CD14-positive monocyte (primary cell): ENCODE measurements around the gene HDAC4. TPM values are rescaled to one million over a fixed set of nuclear protein-coding genes. Genes with fewer than 3 reads are reported as not detected.

ENCODE experiments used
- DNase-seq, 3 donors: peaks; one replicate each; pipeline ENCODE4 v3.0.0-alpha.2; 2011 to 2022
- H2AFZ ChIP-seq: 2 replicates; pipeline ENCODE4 v1.6.0; 2012; ENCODE audit warnings: mild to moderate bottlenecking, low read depth, low read length, inconsistent platforms; ENCODE audit not compliant: insufficient read depth, poor library complexity, severe bottlenecking
- H3K27ac ChIP-seq, 2 donors: 1 replicate in 1 of 2; 2 replicates in 1 of 2; pipeline ENCODE4 v1.5.1; 2012 to 2013; ENCODE audit warnings: low read length in 2 of 2, control low read depth in 1 of 2, inconsistent platforms in 1 of 2, low read depth in 1 of 2, mild to moderate bottlenecking in 1 of 2
- H3K27me3 ChIP-seq, 2 donors: one replicate each; pipeline versions ENCODE4 v1.6.0 to v1.6.1; 2011 to 2013; ENCODE audit warnings: low read length in 2 of 2; ENCODE audit not compliant: control insufficient read depth in 2 of 2, insufficient read depth in 2 of 2
- H3K36me3 ChIP-seq, 2 donors: replicated peaks in 1 of 2; 1 replicate in 1 of 2; 2 replicates in 1 of 2; pipeline versions ENCODE4 v1.5.1 to v1.6.1; 2012 to 2013; ENCODE audit warnings: low read length in 2 of 2, control low read depth in 1 of 2, inconsistent platforms in 1 of 2, mild to moderate bottlenecking in 1 of 2; ENCODE audit not compliant: insufficient read depth in 2 of 2, control insufficient read depth in 1 of 2
- H3K4me1 ChIP-seq, 2 donors: 1 replicate in 1 of 2; 2 replicates in 1 of 2; pipeline versions ENCODE4 v1.5.1 to v1.6.1; 2012 to 2013; ENCODE audit warnings: low read length in 2 of 2, control low read depth in 1 of 2, inconsistent platforms in 1 of 2, mild to moderate bottlenecking in 1 of 2, moderate library complexity in 1 of 2; ENCODE audit not compliant: insufficient read depth in 2 of 2, control insufficient read depth in 1 of 2
- H3K4me2 ChIP-seq: replicated peaks from 2 replicates; pipeline ENCODE3; 2012; ENCODE audit warnings: low read length, moderate library complexity, mild to moderate bottlenecking; ENCODE audit not compliant: poor library complexity, severe bottlenecking; ENCODE audit errors: extremely low read depth
- H3K4me3 ChIP-seq, 3 experiments: fragments of 200-600 bp in 1 of 3; sonication (generic) in 1 of 3; replicated peaks in 1 of 3; 1 replicate in 2 of 3; 2 replicates in 1 of 3; pipeline ENCODE4 v1.5.1; 2011 to 2013; ENCODE audit warnings: low read length in 3 of 3, mild to moderate bottlenecking in 3 of 3, control low read depth in 2 of 3, low read depth in 2 of 3, inconsistent platforms in 1 of 3, moderate library complexity in 1 of 3
- H3K79me2 ChIP-seq: 2 replicates; pipeline ENCODE4 v1.6.0; 2012; ENCODE audit warnings: mild to moderate bottlenecking, control low read depth, inconsistent platforms, low read length, moderate library complexity; ENCODE audit not compliant: insufficient read depth
- H3K9ac ChIP-seq: 2 replicates; pipeline ENCODE4 v1.6.0; 2017; ENCODE audit warnings: low read length, mild to moderate bottlenecking; ENCODE audit not compliant: insufficient read depth, poor library complexity, severe bottlenecking
- H3K9me3 ChIP-seq, 2 donors: replicated peaks in 1 of 2; 1 replicate in 1 of 2; 2 replicates in 1 of 2; pipeline versions ENCODE4 v1.5.1 to v1.6.1; 2012 to 2013; ENCODE audit warnings: low read length in 2 of 2, control low read depth in 1 of 2; ENCODE audit not compliant: control insufficient read depth in 1 of 2, insufficient read depth in 1 of 2
- H4K20me1 ChIP-seq: 2 replicates; pipeline ENCODE4 v1.6.0; 2012; ENCODE audit warnings: mild to moderate bottlenecking, low read length, control low read depth, moderate library complexity; ENCODE audit not compliant: insufficient read depth
- H3K27ac Mint-ChIP-seq, 7 donors: one replicate each; pipeline ENCODE4 v1.8.0; 2020; ENCODE audit warnings: mild to moderate bottlenecking in 7 of 7, mixed read lengths in 7 of 7, moderate library complexity in 6 of 7, inconsistent platforms in 2 of 7
- H3K27me3 Mint-ChIP-seq, 3 donors: one replicate each; pipeline ENCODE4 v1.8.0; 2021 to 2022; ENCODE audit warnings: low read depth in 3 of 3, mild to moderate bottlenecking in 3 of 3, mixed read lengths in 3 of 3, moderate library complexity in 3 of 3, inconsistent platforms in 1 of 3
- H3K36me3 Mint-ChIP-seq, 2 donors: one replicate each; pipeline ENCODE4 v1.8.0; 2020; ENCODE audit warnings: mixed read lengths in 2 of 2, inconsistent platforms in 1 of 2, mild to moderate bottlenecking in 1 of 2
- H3K4me1 Mint-ChIP-seq: one replicate; pipeline ENCODE4 v1.8.0; 2020; ENCODE audit warnings: mild to moderate bottlenecking, mixed read lengths
- H3K4me3 Mint-ChIP-seq, 2 donors: one replicate each; pipeline ENCODE4 v1.8.0; 2020; ENCODE audit warnings: mild to moderate bottlenecking in 2 of 2, mixed read lengths in 2 of 2, moderate library complexity in 1 of 2
- H3K9me3 Mint-ChIP-seq, 7 donors: one replicate each; pipeline ENCODE4 v1.8.0; 2020 to 2022; ENCODE audit warnings: mixed read lengths in 7 of 7, mild to moderate bottlenecking in 6 of 7, moderate library complexity in 6 of 7, inconsistent platforms in 2 of 7
- WGBS: methylation state at CpG from one replicate; pipeline ENCODE4 v1.1.5; 2013; ENCODE audit warnings: missing lambda C conversion rate; ENCODE audit not compliant: insufficient coverage; 5-methylcytosine and 5-hydroxymethylcytosine counted together
- intact Hi-C, 2 donors: fragments of 100-400 bp; cut with micrococcal nuclease; formaldehyde crosslinking; loops; one replicate each; pipeline versions ENCODE4 v1.15.0 to v1.15.1; 2023
- polyA plus RNA-seq, 3 donors: library from polyadenylated mRNA; depleted of rRNA in 1 of 3; unstranded in 2 of 3; stranded (reverse) in 1 of 3; fragments of 300-500 nt in 2 of 3; fragments of >200 nt in 1 of 3; fragmentation: Illumina TruSeq in 2 of 3; gene quantifications; 1 replicate in 2 of 3; 2 replicates in 1 of 3; pipeline ENCODE4 v1.2.3, GENCODE V29; 2012 to 2021
- TF ChIP-seq, protein P1 (sequence below): fragments of 200-600 bp; IDR thresholded peaks from one replicate; pipeline ENCODE4 v1.8.0; 2022; ENCODE audit warnings: antibody characterized with exemption, mild to moderate bottlenecking

The HDAC4 gene
- polyA plus RNA-seq, 3 donors: 3.3 to 23.0 (median 4.5) TPM

DNA sequence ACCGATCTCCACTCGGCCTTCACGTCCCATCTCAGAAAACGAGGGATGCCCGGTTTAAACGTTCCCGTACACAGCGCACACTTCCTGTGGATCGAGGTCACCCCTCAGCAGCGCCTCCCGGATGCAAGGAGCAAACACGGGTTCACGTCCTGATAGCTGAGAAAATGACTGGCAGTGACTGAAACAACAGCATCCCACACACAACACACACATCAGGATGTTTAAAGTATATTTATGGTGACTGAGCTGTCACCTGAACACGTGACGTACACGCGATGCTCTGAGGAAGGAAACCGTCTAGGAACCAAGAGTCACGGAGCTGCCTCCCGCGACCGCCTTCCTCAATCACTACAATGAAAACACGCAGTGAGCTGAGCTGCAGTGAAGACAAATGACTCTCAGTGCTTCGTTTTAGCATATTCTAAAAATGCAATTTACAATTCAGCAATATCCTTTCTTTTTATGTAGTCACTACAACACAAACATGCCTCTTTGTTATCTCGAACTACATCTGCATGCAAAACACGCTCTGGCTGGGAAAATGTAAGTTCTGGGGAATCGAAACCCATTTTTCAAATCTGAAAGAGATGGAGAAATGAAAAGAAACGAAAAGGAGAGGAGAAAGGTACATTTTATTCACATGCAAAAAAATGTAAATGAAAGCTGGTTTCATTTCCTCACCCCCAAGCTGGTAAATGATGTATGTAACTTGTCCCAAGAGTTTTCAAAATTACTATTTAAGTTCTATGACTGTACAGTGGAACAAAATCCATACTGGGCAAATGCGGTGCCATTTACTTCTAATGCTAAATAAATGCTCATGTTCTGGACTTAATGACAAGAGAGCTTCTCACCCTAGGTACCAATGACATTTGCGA lies 19.8 kb downstream of the HDAC4 start:
- Histone ChIP-seq H3K27me3 (no peaks in the 10 kb centered on the region), H3K9me3 (no peaks in the 10 kb centered on the region), H3K4me2 (peak overlapping the region; percentile 67), H3K79me2 (peaks cover 90% of the 10 kb centered on the region), H4K20me1 (peaks cover 21% of the 10 kb centered on the region), H3K36me3 (peaks cover 10 to 31% of the 10 kb centered on the region in 2 donors), H3K27ac (peak overlapping the region; percentile 56 to 81), H3K9ac (peak overlapping the region; percentile 45), H3K4me3 (peak overlapping the region in 1 of 3 experiments; percentile 68), H3K4me1 (peaks cover 31 to 34% of the 10 kb centered on the region in 2 donors), H2AFZ (no peak overlapping the region)
- 9% methylated on average over 16 of the region's 30 CpGs for WGBS
- peak; percentile 87 to 91 (median 88) for DNase-seq
- H3K36me3 Mint-ChIP-seq: peaks cover 47 to 60% of the 10 kb centered on the region in 2 donors
- H3K27me3 Mint-ChIP-seq: peaks cover 0 to 1% (median 0%) of the 10 kb centered on the region in 3 donors
- TF ChIP-seq, protein P1, sequence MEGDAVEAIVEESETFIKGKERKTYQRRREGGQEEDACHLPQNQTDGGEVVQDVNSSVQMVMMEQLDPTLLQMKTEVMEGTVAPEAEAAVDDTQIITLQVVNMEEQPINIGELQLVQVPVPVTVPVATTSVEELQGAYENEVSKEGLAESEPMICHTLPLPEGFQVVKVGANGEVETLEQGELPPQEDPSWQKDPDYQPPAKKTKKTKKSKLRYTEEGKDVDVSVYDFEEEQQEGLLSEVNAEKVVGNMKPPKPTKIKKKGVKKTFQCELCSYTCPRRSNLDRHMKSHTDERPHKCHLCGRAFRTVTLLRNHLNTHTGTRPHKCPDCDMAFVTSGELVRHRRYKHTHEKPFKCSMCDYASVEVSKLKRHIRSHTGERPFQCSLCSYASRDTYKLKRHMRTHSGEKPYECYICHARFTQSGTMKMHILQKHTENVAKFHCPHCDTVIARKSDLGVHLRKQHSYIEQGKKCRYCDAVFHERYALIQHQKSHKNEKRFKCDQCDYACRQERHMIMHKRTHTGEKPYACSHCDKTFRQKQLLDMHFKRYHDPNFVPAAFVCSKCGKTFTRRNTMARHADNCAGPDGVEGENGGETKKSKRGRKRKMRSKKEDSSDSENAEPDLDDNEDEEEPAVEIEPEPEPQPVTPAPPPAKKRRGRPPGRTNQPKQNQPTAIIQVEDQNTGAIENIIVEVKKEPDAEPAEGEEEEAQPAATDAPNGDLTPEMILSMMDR: no peak
- H3K9me3 Mint-ChIP-seq: peaks cover 0 to 3% (median 0%) of the 10 kb centered on the region in 7 donors
- H3K4me3 Mint-ChIP-seq: peak overlapping the region; percentile 66 to 84
- H3K27ac Mint-ChIP-seq: peak overlapping the region; percentile 81 to 93 (median 86)
- intact Hi-C loops: no loop called here
- H3K4me1 Mint-ChIP-seq: peaks cover 42% of the 10 kb centered on the region

DNA sequence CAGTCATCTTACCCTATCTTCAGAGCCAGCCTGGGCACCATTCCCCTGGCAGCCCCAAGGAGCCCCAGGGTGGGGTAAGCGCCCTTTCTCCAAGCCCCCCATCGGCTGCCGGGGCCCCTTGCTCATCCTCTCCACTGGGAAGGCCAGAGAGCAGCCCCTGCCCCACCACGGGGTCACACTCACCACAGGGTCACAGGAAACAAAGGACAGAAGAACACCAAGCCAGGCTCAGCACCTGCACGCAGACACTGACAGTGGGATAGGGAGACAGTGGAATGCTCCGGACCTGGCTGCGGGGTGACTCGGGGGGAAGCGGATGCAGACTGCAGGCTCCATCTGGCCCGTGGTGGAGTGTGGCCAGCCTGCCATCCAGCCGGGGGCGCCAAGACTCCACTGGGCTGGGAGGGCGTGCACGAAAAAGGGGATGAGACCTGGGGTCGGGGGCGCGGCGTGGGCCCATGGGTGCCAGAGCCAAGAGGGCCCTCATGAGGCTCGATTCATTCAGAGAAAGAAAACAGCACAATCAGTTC lies 21.1 kb downstream of the HDAC4 start:
- Mint-ChIP-seq H3K4me3 (no peak overlapping the region), H3K27me3 (peaks cover 0 to 1% (median 0%) of the 10 kb centered on the region in 3 donors), H3K36me3 (peaks cover 39 to 59% of the 10 kb centered on the region in 2 donors), H3K9me3 (peaks cover 0 to 3% (median 0%) of the 10 kb centered on the region in 7 donors), H3K4me1 (peaks cover 42% of the 10 kb centered on the region), H3K27ac (peak overlapping the region in 4 of 7 donors; percentile 2 to 77 (median 48))
- H3K4me2 ChIP-seq: no peak overlapping the region
- no peak overlapping the region for H2AFZ ChIP-seq
- peaks cover 14% of the 10 kb centered on the region for H4K20me1 ChIP-seq
- intact Hi-C loops: no loop called here
- H3K27ac ChIP-seq: peak overlapping the region in 1 of 2 donors; percentile 24
- no peaks in the 10 kb centered on the region for H3K9me3 ChIP-seq
- peaks cover 31 to 34% of the 10 kb centered on the region in 2 donors for H3K4me1 ChIP-seq
- peaks cover 14 to 33% of the 10 kb centered on the region in 2 donors for H3K36me3 ChIP-seq
- H3K27me3 ChIP-seq: no peaks in the 10 kb centered on the region
- no peak overlapping the region for H3K4me3 ChIP-seq
- peaks cover 87% of the 10 kb centered on the region for H3K79me2 ChIP-seq
- DNase-seq: no peak
- 96% methylated on average over 18 of the region's 19 CpGs for WGBS
- TF ChIP-seq, protein P1: no peak
- H3K9ac ChIP-seq: peak overlapping the region; percentile 27
